SH-SY5Y (cell line): ENCODE data around the gene TATDN2.

ENCODE experiments used
- GATA2 ChIP-seq: IDR thresholded peaks from 2 replicates; pipeline ENCODE4 v1.6.1; 2011; ENCODE audit warnings: mild to moderate bottlenecking, low read depth, low read length
- GATA3 ChIP-seq: IDR thresholded peaks from 2 replicates; pipeline ENCODE4 v1.6.1; 2011; ENCODE audit warnings: low read depth, mild to moderate bottlenecking, low read length, moderate library complexity

DNA sequence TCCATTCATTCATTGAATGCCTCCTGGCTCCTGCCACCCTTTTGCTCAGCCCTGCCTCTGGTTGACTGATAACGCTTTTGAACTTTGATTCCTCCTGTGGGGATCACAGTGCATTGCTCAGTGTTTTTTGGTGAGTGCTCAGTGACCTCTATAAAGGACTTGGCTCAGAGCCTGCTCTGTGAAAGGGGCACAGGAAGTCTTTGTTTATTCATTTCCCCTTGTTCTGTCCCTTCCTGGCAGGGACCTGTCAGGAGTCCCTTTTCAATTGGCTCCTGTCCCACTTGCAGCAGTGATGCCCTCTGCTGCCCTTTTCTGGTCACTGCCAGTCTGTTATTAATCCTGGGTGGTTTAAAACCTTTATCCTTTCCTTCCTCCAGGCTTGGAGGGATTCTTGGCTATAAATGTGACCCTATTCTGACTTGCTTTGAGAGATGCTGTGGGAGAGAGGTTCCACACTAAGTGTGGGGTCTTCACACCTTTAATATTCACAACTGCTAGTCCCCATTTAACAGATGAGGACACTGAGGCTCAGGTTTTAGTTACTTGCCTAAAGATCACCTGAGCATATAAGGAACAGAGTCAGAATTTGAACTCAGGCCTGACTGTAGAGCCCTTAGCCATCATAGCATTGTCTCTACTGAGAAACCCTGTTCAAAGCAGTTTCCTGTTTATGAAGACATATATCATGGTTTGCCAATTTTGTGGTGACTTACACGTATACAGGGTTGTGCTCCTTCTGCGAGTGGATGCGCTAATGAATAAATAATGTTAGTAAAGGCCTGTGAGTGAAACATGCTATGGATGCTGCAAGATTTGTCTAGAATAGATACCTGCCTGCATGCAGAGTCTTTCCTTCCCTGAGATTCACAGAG lies 23.2 kb upstream of the TATDN2 start:
- no peak for TF ChIP-seq GATA3
- TF ChIP-seq GATA2 = no peak
